K562 (cell line): Measurements from ENCODE around the gene TMEM164. TPM values are rescaled to one million over a fixed set of nuclear protein-coding genes. Genes with fewer than 3 reads are reported as not detected.

ENCODE experiments used
- ATAC-seq: fragments of 200-7000 bp; cut with Tn5 transposase; 3 replicates; pipeline ENCODE4 v1.9.1; 2020; ENCODE audit warnings: moderate library complexity
- BruUV-seq: library from RNA; stranded (reverse); fragments of 400-500 nt; replicated peaks from 2 replicates; lab custom pipeline; 2021; lab: Mats Ljungman, UMichigan
- CTCF ChIA-PET: fragments of 300-600 bp; formaldehyde crosslinking; extraction: SDS; loops from one replicate; lab custom pipeline; 2021; ENCODE audit warnings: low intra/inter-chr PET ratio; lab: Yijun Ruan, JAX
- POLR2A ChIA-PET: fragments of 300-600, 350-650 bp; sonication (Branson Sonifier 250); formaldehyde crosslinking; extraction: SDS; loops from one replicate; lab custom pipeline; 2021; ENCODE audit warnings: antibody characterized with exemption, inconsistent platforms; lab: Yijun Ruan, JAX
- DNase-seq, 4 experiments: peaks; one replicate each; pipeline versions ENCODE4 v3.0.0 to v3.0.0-alpha.2; 2011 to 2018; ENCODE audit warnings: low spot score in 3 of 4, mixed read lengths in 3 of 4; ENCODE audit errors: extremely low read depth in 1 of 4
- FAIRE-seq: peaks from 2 replicates; lab custom pipeline; 2011; peaks lifted over from hg19 to GRCh38; lab: Jason Lieb, UNC
- H2AFZ ChIP-seq: 2 replicates; pipeline ENCODE4 v1.6.0; 2011; ENCODE audit warnings: low read depth, low read length, control low read depth, inconsistent platforms
- H3K27ac ChIP-seq: fragments of 200-600 bp; 3 replicates; pipeline ENCODE4 v1.8.0; 2011; ENCODE audit warnings: low read depth, mild to moderate bottlenecking, control low read depth, inconsistent platforms, low read length, moderate library complexity, mixed read lengths; ENCODE audit errors: extremely low read depth
- H3K27me3 ChIP-seq, 2 experiments: fragments of 300-600 bp in 1 of 2; 2 replicates in 1 of 2; 3 replicates in 1 of 2; pipeline versions ENCODE4 v1.6.0 to v1.8.0; 2011; ENCODE audit warnings: inconsistent platforms in 2 of 2, low read length in 2 of 2, mild to moderate bottlenecking in 1 of 2, mixed read lengths in 1 of 2, moderate library complexity in 1 of 2; ENCODE audit not compliant: control insufficient read depth in 2 of 2, insufficient read depth in 2 of 2
- H3K36me3 ChIP-seq: fragments of 300-600 bp; 3 replicates; pipeline ENCODE4 v1.8.0; 2011; ENCODE audit warnings: mild to moderate bottlenecking, low read length, inconsistent platforms; ENCODE audit not compliant: control insufficient read depth, insufficient read depth
- H3K4me1 ChIP-seq, 2 experiments: fragments of 200-600 bp in 1 of 2; replicated peaks in 1 of 2; 2 replicates in 1 of 2; 3 replicates in 1 of 2; pipeline versions ENCODE4 v1.5.1 to v1.8.0; 2011; ENCODE audit warnings: inconsistent platforms in 2 of 2, low read length in 2 of 2, mild to moderate bottlenecking in 1 of 2, mixed read lengths in 1 of 2, moderate library complexity in 1 of 2; ENCODE audit not compliant: control insufficient read depth in 2 of 2, insufficient read depth in 2 of 2
- H3K4me2 ChIP-seq: 2 replicates; pipeline ENCODE4 v1.6.1; 2011; ENCODE audit warnings: low read length, control low read depth, inconsistent platforms, mixed read lengths; ENCODE audit not compliant: insufficient read depth
- H3K4me3 ChIP-seq: fragments of 200-600 bp; sonication (generic), shearing (Covaris generic); 2 replicates; pipeline ENCODE4 v1.5.1; 2016; ENCODE audit warnings: control low read depth, inconsistent platforms
- H3K79me2 ChIP-seq: fragments of 200-600 bp; 3 replicates; pipeline ENCODE4 v1.8.0; 2011; ENCODE audit warnings: low read length, inconsistent platforms; ENCODE audit not compliant: control insufficient read depth, insufficient read depth
- H3K9ac ChIP-seq, 2 experiments: 2 replicates each; pipeline versions ENCODE4 v1.6.0 to v1.6.1; 2011; ENCODE audit warnings: low read depth in 2 of 2, low read length in 2 of 2, control low read depth in 1 of 2, inconsistent platforms in 1 of 2, mild to moderate bottlenecking in 1 of 2, mixed read lengths in 1 of 2; ENCODE audit not compliant: insufficient read depth in 1 of 2
- H3K9me1 ChIP-seq: one replicate; pipeline ENCODE4 v1.6.0; 2011; ENCODE audit warnings: inconsistent platforms, mild to moderate bottlenecking, low read length, moderate library complexity; ENCODE audit not compliant: control insufficient read depth, insufficient read depth
- H3K9me3 ChIP-seq: replicated peaks from 2 replicates; pipeline ENCODE4 v1.5.1; 2011; ENCODE audit warnings: low read depth, low read length, inconsistent platforms; ENCODE audit not compliant: control insufficient read depth, insufficient read depth
- H4K20me1 ChIP-seq: replicated peaks from 2 replicates; pipeline ENCODE4 v1.6.1; 2011; ENCODE audit warnings: low read length, inconsistent platforms, mixed read lengths; ENCODE audit not compliant: control insufficient read depth, insufficient read depth
- RAD21 ChIP-seq, 2 experiments: fragments of 250-450 bp in 1 of 2; fragments of 450-650 bp in 1 of 2; sonication (Bioruptor Pico) in 1 of 2; formaldehyde crosslinking in 1 of 2; IDR thresholded peaks in 1 of 2; conservative IDR thresholded peaks in 1 of 2; 2 replicates each; pipeline versions ENCODE4 v1.4.0 to v1.8.0; 2020 to 2022; ENCODE audit warnings: mild to moderate bottlenecking in 2 of 2, moderate library complexity in 1 of 2
- SMARCA5 ChIP-seq: fragments of 450-650 bp; IDR thresholded peaks from 2 replicates; pipeline ENCODE4 v1.6.1; 2016
- SMC3 ChIP-seq: conservative IDR thresholded peaks from 2 replicates; pipeline ENCODE4 v1.6.1; 2011; ENCODE audit warnings: low read depth, low read length, improper control_type of control experiment; ENCODE audit not compliant: insufficient read depth
- ZEB2 ChIP-seq: fragments of 450-650 bp; IDR thresholded peaks from 2 replicates; pipeline ENCODE4 v1.6.1; 2016
- ZNF133 ChIP-seq: fragments of 250-450 bp; sonication (Bioruptor Pico); IDR thresholded peaks from 2 replicates; pipeline ENCODE4 v1.4.0; 2020; ENCODE audit warnings: mild to moderate bottlenecking
- ZNF431 ChIP-seq: sonication (generic); formaldehyde crosslinking; IDR thresholded peaks from 2 replicates; pipeline ENCODE4 v1.8.0; 2022; ENCODE audit warnings: mild to moderate bottlenecking, missing genetic modification reagents
- WGBS: fragments of 100-300 bp; shearing (Covaris generic); methylation state at CpG from one replicate; pipeline ENCODE4 v1.1.6; 2016; ENCODE audit warnings: low coverage, mixed read lengths; ENCODE audit not compliant: insufficient coverage; ENCODE audit errors: missing lambda C conversion rate; 5-methylcytosine and 5-hydroxymethylcytosine counted together
- in situ Hi-C: fragments of 300-500 bp; cut with MboI; formaldehyde crosslinking; loops from 4 replicates; pipeline ENCODE4 v1.15.0; 2018; ENCODE audit warnings: inconsistent platforms, mixed read lengths
- intact Hi-C: fragments of 100-400 bp; cut with micrococcal nuclease; formaldehyde crosslinking; loops from 2 replicates; pipeline ENCODE4 v1.14.2; 2022
- polyA plus RNA-seq, 8 experiments: library from polyadenylated mRNA; depleted of rRNA in 4 of 8; stranded (reverse) in 5 of 8; unstranded in 3 of 8; fragments of >200 nt; fragmentation: Nextera tagmentation in 2 of 8; fragmentation: Illumina TruSeq in 1 of 8; extraction: Ambion mirVana in 2 of 8; extraction: Trizol in 1 of 8; gene quantifications; 2 replicates each; pipeline versions ENCODE4 v1.2.1 to v1.2.3, GENCODE V29; 2011 to 2014; ENCODE audit warnings: inconsistent platforms in 1 of 8, missing spikeins in 1 of 8
- total RNA-seq, 7 experiments: library from RNA; depleted of rRNA in 6 of 7; stranded (reverse); fragments of >200 nt in 6 of 7; fragmentation: Illumina TruSeq in 2 of 7; extraction: Trizol in 2 of 7; gene quantifications; 2 replicates each; pipeline versions ENCODE4 v1.2.1 to v1.2.3, GENCODE V29; 2011 to 2021; ENCODE audit warnings: low replicate concordance in 1 of 7
- TF ChIP-seq, protein P1 (sequence below), 3 experiments: IDR thresholded peaks in 2 of 3; conservative IDR thresholded peaks in 1 of 3; 2 replicates each; pipeline ENCODE4 v1.5.1; 2011 to 2012; ENCODE audit warnings: low read length in 3 of 3, mild to moderate bottlenecking in 3 of 3, control low read depth in 2 of 3, improper control_type of control experiment in 1 of 3, inconsistent platforms in 1 of 3, low read depth in 1 of 3, mixed read lengths in 1 of 3, moderate library complexity in 1 of 3; ENCODE audit not compliant: insufficient read depth in 2 of 3
- TF ChIP-seq, protein P2 (sequence below), 2 experiments: fragments of 450-650 bp; formaldehyde crosslinking in 1 of 2; IDR thresholded peaks; 2 replicates each; pipeline versions ENCODE4 v1.4.0 to v1.6.1; 2014 to 2020; ENCODE audit warnings: mild to moderate bottlenecking in 2 of 2, borderline replicate concordance in 1 of 2, low read depth in 1 of 2

The TMEM164 gene
- total and polyA plus RNA-seq, 9 of the 15 experiments (the other 6 are each of a cell fraction or from before 2014, with no cell fraction given): 2.4 to 57.3 (median 23.1) TPM

DNA sequence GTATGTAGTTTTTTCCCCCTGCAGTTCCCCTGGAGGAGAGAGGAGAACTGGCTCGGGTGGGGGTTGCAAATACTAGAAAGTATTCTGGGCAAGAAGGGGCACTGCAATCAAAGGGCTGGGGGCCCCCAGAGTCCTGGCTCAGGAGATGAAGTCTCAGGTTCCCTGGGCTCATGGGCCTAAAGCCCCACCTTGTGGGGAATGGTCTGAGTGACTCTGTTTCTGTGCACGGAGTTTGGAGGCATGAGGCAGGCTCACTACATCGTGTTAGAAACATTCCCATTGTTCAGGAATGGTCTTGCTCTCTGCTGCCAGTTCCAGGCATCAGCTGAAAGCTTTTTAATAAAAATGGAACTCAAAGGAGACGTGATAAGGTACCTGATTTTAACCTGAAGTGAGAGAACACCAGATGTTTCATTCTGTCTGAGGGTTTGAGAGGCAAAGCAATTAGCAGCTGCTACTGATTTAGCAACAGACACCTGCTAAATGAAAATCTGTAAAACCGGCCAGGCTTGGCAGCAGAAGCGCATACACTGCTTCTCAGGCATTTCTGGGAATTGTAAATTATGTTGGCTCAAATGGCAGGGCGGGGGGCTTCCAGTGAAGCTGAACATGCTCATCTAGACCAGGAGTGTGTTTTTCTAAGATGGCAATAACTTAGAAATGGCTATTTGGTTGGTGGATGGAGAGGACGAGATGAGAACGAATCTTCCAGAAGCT, 122.7 kb downstream of the TMEM164 start:
- Histone ChIP-seq H3K4me1 (no peaks in the 10 kb centered on the region), H4K20me1 (no peaks in the 10 kb centered on the region), H3K79me2 (no peaks in the 10 kb centered on the region), H3K27me3 (no peaks in the 10 kb centered on the region), H2AFZ (no peak overlapping the region), H3K36me3 (peaks cover 6% of the 10 kb centered on the region; the same call in 1 of the 3 replicates), H3K27ac (no peak overlapping the region), H3K4me3 (no peak overlapping the region), H3K9me1 (no peaks in the 10 kb centered on the region), H3K9ac (no peak overlapping the region), H3K9me3 (no peaks in the 10 kb centered on the region), H3K4me2 (no peak overlapping the region)
- CTCF ChIA-PET: no interaction called here
- in situ Hi-C loops: no loop called here
- TF ChIP-seq RAD21 (CRISPR knock-in tag; conservative IDR thresholded peaks at IDR 0.05 in 1 of 2, IDR thresholded peaks at IDR 0.05 in 1 of 2) (peak in 1 of 2 experiments; percentile 61; a peak in 2 of 4 replicates), ZNF431 (CRISPR knock-in tag) (no peak), SMC3 (0 out of 2 replicates have a peak, but pooled peaks have one; percentile 5), SMARCA5 (no peak), ZEB2 (no peak), ZNF133 (CRISPR knock-in tag) (no peak)
- TF ChIP-seq, protein P1, sequence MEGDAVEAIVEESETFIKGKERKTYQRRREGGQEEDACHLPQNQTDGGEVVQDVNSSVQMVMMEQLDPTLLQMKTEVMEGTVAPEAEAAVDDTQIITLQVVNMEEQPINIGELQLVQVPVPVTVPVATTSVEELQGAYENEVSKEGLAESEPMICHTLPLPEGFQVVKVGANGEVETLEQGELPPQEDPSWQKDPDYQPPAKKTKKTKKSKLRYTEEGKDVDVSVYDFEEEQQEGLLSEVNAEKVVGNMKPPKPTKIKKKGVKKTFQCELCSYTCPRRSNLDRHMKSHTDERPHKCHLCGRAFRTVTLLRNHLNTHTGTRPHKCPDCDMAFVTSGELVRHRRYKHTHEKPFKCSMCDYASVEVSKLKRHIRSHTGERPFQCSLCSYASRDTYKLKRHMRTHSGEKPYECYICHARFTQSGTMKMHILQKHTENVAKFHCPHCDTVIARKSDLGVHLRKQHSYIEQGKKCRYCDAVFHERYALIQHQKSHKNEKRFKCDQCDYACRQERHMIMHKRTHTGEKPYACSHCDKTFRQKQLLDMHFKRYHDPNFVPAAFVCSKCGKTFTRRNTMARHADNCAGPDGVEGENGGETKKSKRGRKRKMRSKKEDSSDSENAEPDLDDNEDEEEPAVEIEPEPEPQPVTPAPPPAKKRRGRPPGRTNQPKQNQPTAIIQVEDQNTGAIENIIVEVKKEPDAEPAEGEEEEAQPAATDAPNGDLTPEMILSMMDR (IDR thresholded peaks at IDR 0.05 in 2 of 3, conservative IDR thresholded peaks at IDR 0.05 in 1 of 3; ENCODE audit: insufficient read depth in 2 of 3, low read depth in 1 of 3, low read length in 3 of 3): peak; percentile 12 to 41 (median 36); a peak in 2 of 6 replicates
- TF ChIP-seq, protein P2, sequence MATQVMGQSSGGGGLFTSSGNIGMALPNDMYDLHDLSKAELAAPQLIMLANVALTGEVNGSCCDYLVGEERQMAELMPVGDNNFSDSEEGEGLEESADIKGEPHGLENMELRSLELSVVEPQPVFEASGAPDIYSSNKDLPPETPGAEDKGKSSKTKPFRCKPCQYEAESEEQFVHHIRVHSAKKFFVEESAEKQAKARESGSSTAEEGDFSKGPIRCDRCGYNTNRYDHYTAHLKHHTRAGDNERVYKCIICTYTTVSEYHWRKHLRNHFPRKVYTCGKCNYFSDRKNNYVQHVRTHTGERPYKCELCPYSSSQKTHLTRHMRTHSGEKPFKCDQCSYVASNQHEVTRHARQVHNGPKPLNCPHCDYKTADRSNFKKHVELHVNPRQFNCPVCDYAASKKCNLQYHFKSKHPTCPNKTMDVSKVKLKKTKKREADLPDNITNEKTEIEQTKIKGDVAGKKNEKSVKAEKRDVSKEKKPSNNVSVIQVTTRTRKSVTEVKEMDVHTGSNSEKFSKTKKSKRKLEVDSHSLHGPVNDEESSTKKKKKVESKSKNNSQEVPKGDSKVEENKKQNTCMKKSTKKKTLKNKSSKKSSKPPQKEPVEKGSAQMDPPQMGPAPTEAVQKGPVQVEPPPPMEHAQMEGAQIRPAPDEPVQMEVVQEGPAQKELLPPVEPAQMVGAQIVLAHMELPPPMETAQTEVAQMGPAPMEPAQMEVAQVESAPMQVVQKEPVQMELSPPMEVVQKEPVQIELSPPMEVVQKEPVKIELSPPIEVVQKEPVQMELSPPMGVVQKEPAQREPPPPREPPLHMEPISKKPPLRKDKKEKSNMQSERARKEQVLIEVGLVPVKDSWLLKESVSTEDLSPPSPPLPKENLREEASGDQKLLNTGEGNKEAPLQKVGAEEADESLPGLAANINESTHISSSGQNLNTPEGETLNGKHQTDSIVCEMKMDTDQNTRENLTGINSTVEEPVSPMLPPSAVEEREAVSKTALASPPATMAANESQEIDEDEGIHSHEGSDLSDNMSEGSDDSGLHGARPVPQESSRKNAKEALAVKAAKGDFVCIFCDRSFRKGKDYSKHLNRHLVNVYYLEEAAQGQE (IDR thresholded peaks at IDR 0.05; ENCODE audit: borderline replicate concordance): peak; percentile 37; the same call in 1 of the 2 replicates
- TF ChIP-seq, protein P2 (CRISPR knock-in tag; IDR thresholded peaks at IDR 0.05; ENCODE audit: low read depth): no peak
- no TSS peak for BruUV-seq
- ATAC-seq (peak; percentile 79), DNase-seq (peak in 1 of 4 experiments; percentile 20), FAIRE-seq (peak; percentile 63)
- intact Hi-C loops: loop anchor here (1.0 kb wide), 1 partner anchor 214 kb away; no protein-coding TSS in a partner anchor
- POLR2A ChIA-PET: interaction anchor here (0.7 to 1.4 kb wide), 2 partner anchors 9 to 483 kb away, joined by 3 read pairs; no protein-coding TSS in a partner anchor
- 74% methylated on average over 9 of the region's 9 CpGs for WGBS
